Activated CD4-positive, CD25-positive, alpha-beta regulatory T cell (primary cell): ENCODE results near the gene REEP2.

Source experiments
- DNase-seq, 4 experiments: peaks; one replicate each; lab custom pipeline; 2025; lab: John Stamatoyannopoulos, UW

Gene REEP2

GRCh38 chr5:138448481-138449398, 9.9 kb downstream of the REEP2 start:
- no peak for DNase-seq

- peak; percentile 45 to 73 (median 59) for DNase-seq
Measured at GRCh38 chr5:138449501-138450239, 10.8 kb downstream of the REEP2 start.

- no peak for DNase-seq
Measured at GRCh38 chr5:138450971-138451370, 12.1 kb downstream of the REEP2 start.

GRCh38 chr5:138452720-138453119, 13.9 kb downstream of the REEP2 start:
- no peak for DNase-seq

GRCh38 chr5:138453590-138453989, 14.7 kb downstream of the REEP2 start:
- no peak for DNase-seq

- DNase-seq: no peak
Measured at GRCh38 chr5:138454121-138454520, 15.3 kb downstream of the REEP2 start.

- no peak for DNase-seq
Measured at GRCh38 chr5:138455232-138455930, 16.5 kb downstream of the REEP2 start.

- no peak for DNase-seq
Measured at GRCh38 chr5:138457531-138458275, 18.8 kb downstream of the REEP2 start.

GRCh38 chr5:138458384-138458783, 19.5 kb downstream of the REEP2 start:
- no peak for DNase-seq

GRCh38 chr5:138458856-138459255, 20.0 kb downstream of the REEP2 start:
- DNase-seq: no peak

- peak; percentile 40 to 68 (median 63) for DNase-seq
Measured at GRCh38 chr5:138459311-138459933, 20.6 kb downstream of the REEP2 start.

GRCh38 chr5:138460032-138460693, 21.3 kb downstream of the REEP2 start:
- DNase-seq: no peak

GRCh38 chr5:138461343-138462125, 22.7 kb downstream of the REEP2 start:
- DNase-seq: no peak

- DNase-seq: no peak
Measured at GRCh38 chr5:138463419-138464007, 24.7 kb downstream of the REEP2 start.

GRCh38 chr5:138464008-138464387, 25.1 kb downstream of the REEP2 start:
- DNase-seq: peak; percentile 81 to 91 (median 88)

GRCh38 chr5:138464388-138465260, 25.8 kb downstream of the REEP2 start:
- peak; percentile 89 to 94 (median 92) for DNase-seq

- DNase-seq: peak; percentile 81 to 91 (median 90)
Measured at GRCh38 chr5:138465261-138466124, 26.6 kb downstream of the REEP2 start, which contains the start of gene EGR1. EGR1 (plus strand) TSS chr5:138465479; CDS start chr5:138465762, 283 bp downstream.
